Measurements from ENCODE around the gene RTF2.
"Not testable (repeated sequence)": the region's sequence is repeated elsewhere in the genome, so short reads cannot be mapped to it uniquely, and the experiment has no call there.

The RTF2 gene

DNA sequence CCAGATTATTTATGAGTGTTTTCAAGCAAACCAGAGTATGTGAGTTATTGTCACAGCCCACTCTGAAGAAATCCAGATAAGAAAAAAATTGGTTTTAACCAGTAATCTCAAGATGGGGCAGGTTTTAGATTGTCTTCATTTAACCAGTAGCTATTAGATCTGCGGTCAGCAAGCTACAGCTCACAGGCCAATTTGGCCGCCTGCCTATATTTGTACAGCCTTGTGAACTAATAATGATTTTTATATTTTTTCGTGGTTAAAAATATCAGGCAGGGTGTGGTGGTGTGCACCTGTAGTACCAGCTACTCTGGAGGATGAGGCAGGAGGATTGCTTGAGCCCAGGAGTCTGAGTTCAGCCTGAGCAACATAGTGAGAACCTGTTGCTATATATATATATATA is 69.6 kb downstream of the RTF2 start:
- DNase-seq (ENCODE audit: low read depth in 2 of 3, low spot score in 1 of 3): no peak

- DNase-seq (ENCODE audit: low read depth in 2 of 3, low spot score in 1 of 3): no peak
Measured at GRCh38 chr20:56540415-56540814, 72.0 kb downstream of the RTF2 start.

GRCh38 chr20:56542489-56543030 is 74.1 kb downstream of the RTF2 start:
- no peak for DNase-seq (ENCODE audit: low read depth in 2 of 3, low spot score in 1 of 3)

- DNase-seq (ENCODE audit: low read depth in 2 of 3, low spot score in 1 of 3): no peak
Measured at GRCh38 chr20:56551571-56551970, 83.1 kb downstream of the RTF2 start.

DNA sequence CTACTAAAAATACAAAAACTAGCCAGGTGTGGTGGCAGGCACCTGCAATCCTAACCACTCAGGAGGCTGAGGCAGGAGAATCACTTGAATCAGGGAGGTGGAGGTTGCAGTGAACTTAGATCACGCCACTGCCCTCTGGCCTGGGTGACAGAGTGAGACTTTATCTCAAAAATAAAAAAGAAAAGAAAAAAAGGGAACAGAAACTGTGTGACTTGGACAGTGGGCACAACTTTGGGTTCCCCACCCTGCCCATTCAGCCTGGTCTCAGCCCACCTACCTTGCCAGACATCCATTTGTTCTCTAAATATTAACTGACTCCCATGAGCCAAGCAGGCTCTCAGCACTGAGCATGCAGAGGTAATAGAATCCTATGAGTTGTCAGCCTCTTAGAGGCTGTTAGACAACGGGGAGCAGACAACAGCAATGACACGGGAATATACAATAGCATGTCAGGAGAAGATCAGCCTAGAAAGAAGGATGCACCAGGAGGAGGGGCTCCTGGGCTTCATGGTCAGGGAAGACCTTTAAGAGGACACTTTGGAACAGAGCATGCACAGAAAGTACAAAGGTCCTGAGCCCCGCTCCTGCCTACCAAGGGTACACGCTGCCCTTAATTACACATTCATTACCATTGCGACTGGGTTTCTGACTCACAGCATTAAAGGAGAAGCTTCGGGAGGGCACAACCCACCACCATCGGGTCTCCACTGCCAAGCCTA is 84.6 kb downstream of the RTF2 start:
- DNase-seq (ENCODE audit: low read depth in 2 of 3, low spot score in 1 of 3): no peak

DNA sequence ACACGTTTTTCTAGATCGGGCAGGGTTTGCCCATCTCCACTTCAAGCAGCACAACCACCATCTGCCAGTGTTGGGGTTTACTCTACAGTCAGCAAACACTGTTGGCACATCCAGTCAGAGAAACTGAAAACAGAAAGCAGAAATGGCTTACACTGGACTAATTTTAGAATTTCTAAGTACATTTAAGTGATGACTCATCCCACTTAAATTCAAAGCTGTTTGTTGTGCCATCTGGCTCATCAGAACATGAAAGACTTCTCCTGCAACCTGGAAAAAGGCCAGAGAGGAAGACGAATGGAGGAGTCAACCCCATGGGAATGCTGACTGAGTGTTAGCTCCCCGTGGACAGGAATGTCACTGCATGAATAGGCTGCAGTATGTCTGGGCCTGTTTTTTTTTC is 86.4 kb downstream of the RTF2 start:
- no peak for DNase-seq (ENCODE audit: low read depth in 2 of 3, low spot score in 1 of 3)

- DNase-seq (ENCODE audit: low read depth in 2 of 3, low spot score in 1 of 3): no peak
Measured at GRCh38 chr20:56558968-56559367, 90.5 kb downstream of the RTF2 start.

DNA sequence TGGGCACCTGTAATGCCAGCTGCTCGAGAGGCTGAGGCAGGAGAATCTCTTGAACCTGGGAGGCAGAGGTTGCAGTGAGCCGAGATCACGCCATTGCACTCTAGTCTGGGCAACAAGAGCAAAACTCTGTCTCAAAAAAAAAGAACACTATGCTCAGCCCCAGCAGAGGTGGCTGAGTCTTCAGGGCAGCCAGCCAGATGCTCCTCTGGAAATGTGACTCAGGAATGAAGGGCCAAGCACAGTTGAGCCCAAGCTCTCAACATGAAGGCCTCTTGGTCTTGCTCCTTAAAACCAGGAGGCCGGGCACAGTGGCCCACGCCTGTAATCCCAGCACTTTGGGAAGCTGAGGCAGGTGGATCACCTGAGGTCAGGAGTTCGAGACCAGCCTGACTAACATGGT is 96.1 kb downstream of the RTF2 start:
- DNase-seq (ENCODE audit: low read depth in 2 of 3, low spot score in 1 of 3): not testable (repeated sequence)

- no peak for DNase-seq (ENCODE audit: low read depth in 2 of 3, low spot score in 1 of 3)
Measured at GRCh38 chr20:56565511-56565910, 97.1 kb downstream of the RTF2 start.

- DNase-seq (ENCODE audit: low read depth in 2 of 3, low spot score in 1 of 3): no peak
Measured at GRCh38 chr20:56566621-56567020, 98.2 kb downstream of the RTF2 start.
